ENCODE results near the gene PIK3CD.

DNA sequence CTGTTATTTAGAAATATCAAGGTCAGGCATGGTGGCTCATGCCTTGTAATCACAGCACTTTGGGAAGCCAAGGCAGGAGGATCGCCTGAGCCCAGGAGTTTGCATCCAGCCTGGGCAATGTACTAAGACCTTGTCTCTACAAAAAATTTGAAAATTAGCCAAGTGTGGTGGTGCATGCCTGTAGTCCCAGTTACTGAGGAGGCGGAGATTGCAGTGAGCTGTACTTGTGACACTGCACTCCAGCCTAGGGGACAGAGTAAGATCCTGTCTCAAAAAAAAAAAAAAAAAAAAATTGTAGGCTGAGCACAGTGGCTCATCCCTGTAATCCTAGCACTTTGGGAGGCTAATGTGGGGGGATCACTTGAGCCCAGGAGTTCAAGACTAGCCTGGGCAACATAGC, 45.3 kb downstream of the PIK3CD start:
- no peak for TF ChIP-seq POLR2AphosphoS5 (IDR thresholded peaks at IDR 0.05; ENCODE audit: low read depth, low read length)
- no peak for TF ChIP-seq EZH2 (IDR thresholded peaks at IDR 0.05; ENCODE audit: low read depth, low read length, severe bottlenecking)
- no peak for TF ChIP-seq TAF1 (IDR thresholded peaks at IDR 0.05; ENCODE audit: low read depth, low read length)
- no peak for TF ChIP-seq CREB1 (IDR thresholded peaks at IDR 0.05)
- TF ChIP-seq YY1 (IDR thresholded peaks at IDR 0.05; ENCODE audit: low read depth, low read length) = no peak
- TF ChIP-seq EP300 (IDR thresholded peaks at IDR 0.05; ENCODE audit: borderline replicate concordance in 1 of 2, low read depth in 2 of 2, low read length in 2 of 2) = no peak
- TF ChIP-seq, protein P1, sequence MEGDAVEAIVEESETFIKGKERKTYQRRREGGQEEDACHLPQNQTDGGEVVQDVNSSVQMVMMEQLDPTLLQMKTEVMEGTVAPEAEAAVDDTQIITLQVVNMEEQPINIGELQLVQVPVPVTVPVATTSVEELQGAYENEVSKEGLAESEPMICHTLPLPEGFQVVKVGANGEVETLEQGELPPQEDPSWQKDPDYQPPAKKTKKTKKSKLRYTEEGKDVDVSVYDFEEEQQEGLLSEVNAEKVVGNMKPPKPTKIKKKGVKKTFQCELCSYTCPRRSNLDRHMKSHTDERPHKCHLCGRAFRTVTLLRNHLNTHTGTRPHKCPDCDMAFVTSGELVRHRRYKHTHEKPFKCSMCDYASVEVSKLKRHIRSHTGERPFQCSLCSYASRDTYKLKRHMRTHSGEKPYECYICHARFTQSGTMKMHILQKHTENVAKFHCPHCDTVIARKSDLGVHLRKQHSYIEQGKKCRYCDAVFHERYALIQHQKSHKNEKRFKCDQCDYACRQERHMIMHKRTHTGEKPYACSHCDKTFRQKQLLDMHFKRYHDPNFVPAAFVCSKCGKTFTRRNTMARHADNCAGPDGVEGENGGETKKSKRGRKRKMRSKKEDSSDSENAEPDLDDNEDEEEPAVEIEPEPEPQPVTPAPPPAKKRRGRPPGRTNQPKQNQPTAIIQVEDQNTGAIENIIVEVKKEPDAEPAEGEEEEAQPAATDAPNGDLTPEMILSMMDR (IDR thresholded peaks at IDR 0.05; ENCODE audit: control extremely low read depth in 1 of 3, insufficient read depth in 1 of 3, low read depth in 1 of 3, low read length in 3 of 3) = no peak
- no peak for TF ChIP-seq CEBPB (IDR thresholded peaks at IDR 0.05; ENCODE audit: low read depth, low read length)
- no peak for TF ChIP-seq RAD21 (IDR thresholded peaks at IDR 0.05 in 1 of 2, conservative IDR thresholded peaks at IDR 0.05 in 1 of 2; ENCODE audit: low read depth in 2 of 2, low read length in 2 of 2)
- TF ChIP-seq, protein P2, sequence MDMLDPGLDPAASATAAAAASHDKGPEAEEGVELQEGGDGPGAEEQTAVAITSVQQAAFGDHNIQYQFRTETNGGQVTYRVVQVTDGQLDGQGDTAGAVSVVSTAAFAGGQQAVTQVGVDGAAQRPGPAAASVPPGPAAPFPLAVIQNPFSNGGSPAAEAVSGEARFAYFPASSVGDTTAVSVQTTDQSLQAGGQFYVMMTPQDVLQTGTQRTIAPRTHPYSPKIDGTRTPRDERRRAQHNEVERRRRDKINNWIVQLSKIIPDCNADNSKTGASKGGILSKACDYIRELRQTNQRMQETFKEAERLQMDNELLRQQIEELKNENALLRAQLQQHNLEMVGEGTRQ (IDR thresholded peaks at IDR 0.05; ENCODE audit: low read length) = no peak
- TF ChIP-seq, protein P3, sequence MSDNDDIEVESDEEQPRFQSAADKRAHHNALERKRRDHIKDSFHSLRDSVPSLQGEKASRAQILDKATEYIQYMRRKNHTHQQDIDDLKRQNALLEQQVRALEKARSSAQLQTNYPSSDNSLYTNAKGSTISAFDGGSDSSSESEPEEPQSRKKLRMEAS (IDR thresholded peaks at IDR 0.05) = no peak

Data from H1 (cell line).